CD4-positive, alpha-beta T cell treated with Interleukin-15 for 1 hour (primary cell): Measurements from ENCODE around the gene ISY1.
"Not testable (repeated sequence)": the region's sequence is repeated elsewhere in the genome, so short reads cannot be mapped to it uniquely, and the experiment has no call there.

Source experiments
- DNase-seq: peaks from one replicate; pipeline ENCODE4 v3.0.0-alpha.2; 2020

ISY1 gene

DNA sequence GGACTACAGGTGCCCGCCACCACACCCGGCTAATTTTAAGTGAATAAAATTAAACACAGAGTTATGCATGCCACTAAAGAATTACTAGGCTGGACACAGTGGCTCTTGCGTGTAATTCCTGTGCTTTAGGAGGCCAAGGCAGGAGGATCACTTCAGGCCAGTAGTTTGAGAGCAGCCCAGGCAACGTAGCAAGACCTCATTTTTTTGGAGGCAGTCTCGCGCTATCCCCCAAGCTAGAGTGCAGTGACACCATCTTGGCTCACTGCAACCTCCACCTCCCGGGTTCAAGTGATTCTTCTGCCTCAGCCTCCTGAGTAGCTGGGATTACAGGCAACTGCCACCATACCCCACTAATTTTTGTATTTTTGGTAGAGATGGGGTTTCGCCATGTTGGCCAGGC is 4.7 kb upstream of the ISY1 start:
- not testable (repeated sequence) for DNase-seq

DNA sequence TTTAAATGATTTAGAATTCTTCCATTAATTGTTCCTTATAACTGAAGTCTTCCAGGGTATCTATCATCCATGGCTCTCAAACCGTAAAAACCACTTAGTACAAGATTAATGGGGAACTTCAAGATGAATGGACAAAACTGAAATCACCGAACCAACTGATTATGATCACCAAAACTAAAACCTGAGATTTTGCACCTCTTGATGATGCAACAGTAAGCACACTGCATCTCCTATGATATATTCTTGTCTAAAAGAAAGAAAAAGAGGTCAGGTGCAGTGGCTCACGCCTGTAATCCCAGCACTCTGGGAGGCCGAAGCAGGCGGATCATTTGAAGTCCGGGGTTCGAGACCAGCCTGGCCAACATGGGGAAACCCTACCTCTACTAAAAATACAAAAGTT is 3.6 kb upstream of the ISY1 start:
- no peak for DNase-seq

DNA sequence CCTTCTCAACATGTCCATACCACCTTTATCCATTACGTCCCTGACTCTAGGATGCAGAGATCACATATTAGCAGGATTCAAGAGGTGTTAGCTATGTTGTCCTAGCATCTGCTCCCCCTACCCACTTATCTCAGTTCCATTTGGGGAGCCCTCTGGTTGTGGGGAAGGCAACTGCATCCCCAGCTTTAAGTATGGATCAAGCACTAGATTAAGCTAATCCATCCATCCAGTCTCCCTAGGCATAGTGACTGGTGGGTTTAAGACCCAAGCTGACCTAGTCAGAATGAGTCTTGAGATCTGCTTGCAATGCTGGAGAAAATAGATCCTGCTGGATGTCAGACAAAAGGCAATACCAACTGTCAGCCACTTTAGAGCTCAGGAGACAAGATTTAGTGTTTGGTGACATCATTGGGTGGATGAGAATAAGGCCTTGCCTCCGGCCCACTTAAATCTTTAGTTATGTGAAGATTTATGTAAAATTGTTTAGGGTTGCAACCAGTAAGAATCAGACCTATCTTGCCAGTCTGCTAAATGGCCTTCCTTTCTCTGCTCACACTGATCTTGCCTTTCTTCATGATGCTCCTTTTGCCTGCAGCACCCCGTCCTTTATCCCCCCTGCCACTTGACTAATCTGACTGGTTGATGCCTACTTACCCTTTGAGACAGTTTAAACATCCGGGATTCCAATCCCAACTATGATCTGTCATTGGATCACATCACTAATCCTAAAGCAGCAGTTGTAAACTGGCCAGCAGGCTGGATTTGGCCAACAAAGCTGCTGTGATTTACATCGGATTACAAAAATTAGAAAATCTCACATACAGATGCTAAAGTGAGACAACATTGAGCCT is 2.1 kb upstream of the ISY1 start:
- no peak for DNase-seq

DNA sequence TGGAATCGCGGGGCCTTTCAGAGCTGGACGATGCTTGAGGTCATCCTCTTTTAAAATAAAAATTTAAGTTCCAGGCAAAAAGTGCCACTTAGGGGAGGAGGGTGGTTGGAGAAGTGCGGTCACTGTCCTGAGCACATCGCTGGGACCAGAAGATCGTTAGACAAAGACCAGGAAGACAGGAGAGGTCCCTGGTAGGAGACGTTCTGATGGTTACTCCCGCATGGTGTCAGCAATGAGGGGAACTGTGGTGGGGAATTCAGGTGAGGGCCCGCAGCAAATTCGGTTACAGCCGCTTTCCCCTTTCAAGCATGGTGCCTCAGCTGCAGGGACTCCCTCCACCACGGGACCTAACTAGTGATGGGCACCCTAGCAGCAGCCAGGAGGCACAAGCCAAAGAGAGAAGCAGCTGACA is 1.0 kb upstream of the ISY1 start:
- peak; percentile 20 for DNase-seq

DNA sequence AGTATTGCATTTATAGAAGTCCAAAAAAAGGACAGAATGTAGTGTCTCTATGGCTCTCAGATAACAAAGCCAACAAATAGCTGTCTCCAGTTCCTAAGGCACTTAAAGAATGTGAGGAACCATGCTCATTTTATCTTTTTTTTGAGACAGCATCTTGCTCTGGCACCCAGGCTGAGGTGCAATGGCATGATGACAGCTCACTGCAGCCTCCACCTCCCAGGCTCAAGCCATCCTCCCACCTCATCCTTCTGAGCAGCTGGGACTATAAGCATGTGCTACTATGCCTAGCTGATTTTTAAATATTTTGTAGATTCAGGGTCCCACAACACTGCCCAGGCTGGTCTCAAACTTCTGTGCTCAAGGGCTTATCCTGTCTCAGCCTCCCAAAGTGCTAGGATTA is 16.1 kb downstream of the ISY1 start:
- DNase-seq: no peak

DNA sequence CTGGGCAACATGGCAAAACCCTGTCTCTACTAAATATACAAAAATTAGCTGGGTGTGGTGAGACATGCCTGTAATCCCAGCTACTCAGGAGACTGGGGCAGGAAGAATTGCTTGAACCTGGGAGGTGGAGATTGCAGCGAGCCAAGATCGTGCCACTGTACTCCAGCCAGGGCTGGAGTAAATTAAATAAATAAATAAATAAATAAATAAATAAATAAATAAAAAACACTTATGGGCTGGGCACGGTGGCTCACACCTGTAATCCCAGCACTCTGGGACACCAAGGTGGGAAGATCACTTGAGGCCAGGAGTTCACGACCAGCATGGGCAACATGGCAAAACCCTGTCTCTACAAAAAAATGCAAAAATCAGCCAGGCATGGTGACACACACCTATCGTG is 19.9 kb downstream of the ISY1 start:
- not testable (repeated sequence) for DNase-seq

DNA sequence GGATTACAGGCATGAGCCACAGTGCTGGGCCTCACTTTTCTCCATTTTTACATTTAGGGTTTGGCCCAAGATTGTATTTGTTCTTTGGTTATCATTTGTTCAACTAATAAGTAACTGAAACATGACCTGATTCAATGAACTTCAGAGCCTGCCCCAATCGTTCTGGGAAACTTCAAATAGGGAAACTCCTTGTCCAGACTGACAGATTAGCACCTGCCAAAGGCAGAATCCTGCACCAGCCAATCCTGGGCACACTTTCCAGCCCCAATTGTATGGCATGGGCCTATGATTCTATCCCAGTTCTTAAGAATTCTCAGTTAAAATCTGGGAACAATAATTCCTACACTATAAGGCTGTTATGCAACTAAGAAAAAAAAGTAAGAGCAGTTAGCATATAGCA is 21.0 kb downstream of the ISY1 start:
- no peak for DNase-seq

DNA sequence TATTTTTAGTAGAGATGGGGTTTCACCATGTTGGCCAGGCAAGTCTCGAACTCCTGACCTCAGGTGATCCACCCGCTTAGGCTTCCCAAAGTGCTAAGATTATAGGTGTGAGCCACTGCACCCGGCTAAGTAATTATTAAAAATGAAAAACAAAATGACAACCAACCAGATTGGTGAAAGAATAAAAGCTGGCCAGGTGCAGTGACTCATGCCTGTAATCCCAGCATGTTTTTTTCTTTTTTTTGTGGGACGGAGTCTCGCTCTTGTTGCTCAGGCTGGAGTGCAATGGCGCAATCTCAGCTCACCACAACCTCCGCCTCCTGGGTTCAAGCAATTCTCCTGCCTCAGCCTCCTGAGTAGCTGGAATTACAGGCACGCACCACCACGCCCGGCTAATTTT is 24.6 kb downstream of the ISY1 start:
- DNase-seq: not testable (repeated sequence)

DNA sequence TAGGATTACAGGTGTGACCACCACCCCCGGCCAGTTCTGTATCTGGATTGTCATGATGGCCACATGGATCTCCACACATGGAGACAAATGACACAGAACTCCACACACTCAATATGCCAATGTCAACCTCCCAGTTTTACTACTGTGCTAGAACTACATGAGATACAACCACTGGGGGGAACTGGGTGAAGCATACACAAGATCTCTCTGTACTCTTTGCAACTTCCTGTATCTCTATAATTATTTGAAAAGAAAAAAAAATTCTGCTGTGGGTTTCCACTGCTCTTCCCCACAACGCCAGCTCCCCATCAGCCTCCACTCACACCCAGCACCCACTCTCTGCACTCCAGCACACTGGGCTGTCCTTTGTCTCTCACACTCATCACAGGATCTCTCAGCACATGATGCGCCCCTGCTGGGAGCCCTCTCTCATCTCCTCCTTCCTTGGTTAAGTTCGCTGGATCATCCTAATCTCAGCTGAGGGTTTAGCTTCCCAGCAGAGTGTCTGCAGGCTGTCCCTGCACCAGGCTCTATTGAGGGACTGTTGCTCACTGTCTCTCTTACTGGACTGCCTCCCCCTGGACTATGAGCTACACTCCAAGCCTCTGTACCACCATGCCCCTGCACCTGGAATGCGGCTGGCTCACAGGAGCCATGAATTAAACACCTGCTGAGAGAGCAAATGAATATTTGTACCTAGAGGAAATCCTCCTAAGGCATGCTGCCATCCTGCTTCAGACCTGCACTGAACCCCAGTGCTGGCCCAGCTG is 28.6 kb downstream of the ISY1 start:
- no peak for DNase-seq

DNA sequence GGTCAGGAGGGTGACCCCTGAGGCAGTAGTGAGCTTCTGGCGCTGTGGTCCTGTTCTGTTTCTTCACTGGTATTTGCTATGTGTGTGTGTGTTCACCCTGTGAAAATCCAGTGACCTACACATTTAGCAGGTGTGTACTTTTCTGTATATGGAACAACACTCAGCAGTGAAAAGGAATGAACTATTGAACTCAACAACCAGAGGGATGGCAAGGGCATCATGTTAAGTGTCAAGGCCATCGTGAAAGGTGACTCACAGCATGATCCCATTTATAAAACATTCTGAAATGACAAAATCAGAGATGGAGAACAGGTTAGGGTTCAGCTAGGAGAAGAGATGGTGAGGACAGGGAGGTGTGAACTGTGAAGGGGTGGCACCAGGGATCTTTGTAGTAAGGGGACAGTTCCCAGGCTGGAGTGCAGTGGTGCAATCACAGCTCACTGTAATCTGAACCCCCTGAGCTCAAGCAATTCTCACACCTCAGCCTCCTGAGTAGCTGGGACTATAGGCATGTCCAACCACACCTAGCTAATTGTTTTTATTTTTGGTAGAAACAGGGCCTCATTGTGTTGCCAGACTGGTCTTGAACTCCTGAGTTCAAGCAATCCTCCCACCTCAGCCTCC is 29.3 kb downstream of the ISY1 start:
- DNase-seq: no peak

DNA sequence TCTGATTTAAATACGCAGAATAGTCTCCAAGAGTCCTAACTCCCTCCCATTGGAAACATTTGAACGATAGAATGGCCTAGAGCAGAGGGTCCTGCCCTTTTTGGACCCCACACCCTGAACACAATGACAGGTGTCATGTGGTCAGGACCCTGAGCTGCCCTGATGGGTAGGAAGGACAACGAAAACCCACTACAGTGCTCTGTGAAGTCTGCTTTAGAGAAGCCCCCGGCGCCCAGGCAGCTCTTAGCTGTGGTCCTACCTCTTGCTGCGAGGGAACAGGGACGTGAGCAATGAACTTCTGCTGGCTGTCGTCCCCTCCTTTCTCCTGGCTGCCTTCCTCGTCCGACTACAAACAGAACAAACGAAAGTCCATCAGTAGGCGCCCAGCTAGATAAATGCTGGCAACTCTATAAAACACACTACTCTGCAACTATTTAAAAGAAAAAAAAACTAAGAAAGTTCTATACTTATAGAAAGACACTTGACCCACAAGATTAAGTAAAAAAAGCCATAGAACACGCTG is 30.5 kb downstream of the ISY1 start:
- DNase-seq: no peak

DNA sequence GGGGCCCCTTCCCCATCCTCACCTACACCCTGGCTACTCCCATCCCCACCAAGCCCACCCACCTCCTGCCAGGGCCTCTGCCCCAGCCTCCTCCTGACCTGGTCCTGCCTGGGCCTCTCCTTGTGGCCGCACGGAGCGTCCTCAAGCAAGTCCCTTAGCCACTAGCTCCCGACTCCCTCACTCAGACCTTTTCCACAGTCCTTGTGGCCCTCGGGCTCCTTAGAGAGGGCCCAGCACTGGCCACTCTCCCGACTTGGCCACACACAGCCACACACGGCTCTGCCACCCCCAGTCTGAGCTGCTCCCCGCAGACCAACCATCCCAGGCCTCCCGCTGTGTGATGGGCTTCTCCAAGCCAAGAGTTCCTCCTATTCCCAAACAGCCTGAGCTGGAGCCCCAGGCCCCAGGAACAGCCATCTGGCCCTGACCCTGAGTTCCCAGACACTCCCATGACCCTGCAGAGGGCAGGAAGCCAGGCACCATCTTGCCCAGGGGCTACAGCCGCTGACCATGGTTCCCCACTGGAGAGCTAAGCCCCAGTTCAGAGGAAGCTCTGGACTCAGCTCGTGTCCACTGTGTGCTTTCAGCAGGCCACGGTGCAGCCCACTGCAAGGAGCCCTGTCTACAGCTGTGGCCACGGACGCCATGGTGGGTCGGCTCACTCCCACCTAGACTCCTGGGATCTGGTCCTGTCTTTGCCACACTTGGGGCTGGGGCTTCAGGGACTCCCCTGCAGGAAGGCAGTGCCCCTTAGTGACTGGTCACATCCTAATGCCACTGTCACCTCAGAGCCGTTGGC is 32.3 kb downstream of the ISY1 start:
- DNase-seq: no peak

DNA sequence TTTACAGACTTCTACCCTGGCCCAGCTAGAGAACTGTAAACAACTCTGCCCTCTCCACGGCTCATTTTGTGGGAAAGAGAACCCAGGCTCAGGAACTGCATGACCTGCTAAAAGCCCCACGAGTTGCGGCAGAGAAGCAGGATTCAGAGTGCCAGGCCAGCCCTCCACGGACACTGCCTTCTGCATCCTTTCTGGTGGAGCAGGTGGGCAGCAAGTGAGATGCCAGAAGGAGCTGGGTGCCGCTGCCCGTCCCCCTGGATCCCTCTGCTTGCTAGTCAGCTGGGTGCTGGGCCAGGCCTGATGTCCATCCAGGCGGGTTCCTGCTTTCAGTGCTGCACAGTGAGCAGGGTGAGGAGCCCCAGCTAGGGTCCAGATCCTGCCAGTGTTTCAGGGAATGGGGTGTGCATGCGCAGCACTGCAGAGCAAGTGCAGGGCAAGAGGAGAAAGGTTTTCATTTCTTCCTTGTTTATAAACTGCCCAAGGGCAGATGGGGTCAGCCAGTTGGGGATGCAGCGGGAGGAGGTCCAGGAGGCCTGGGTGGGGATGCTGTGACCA is 34.1 kb downstream of the ISY1 start:
- DNase-seq: no peak

DNA sequence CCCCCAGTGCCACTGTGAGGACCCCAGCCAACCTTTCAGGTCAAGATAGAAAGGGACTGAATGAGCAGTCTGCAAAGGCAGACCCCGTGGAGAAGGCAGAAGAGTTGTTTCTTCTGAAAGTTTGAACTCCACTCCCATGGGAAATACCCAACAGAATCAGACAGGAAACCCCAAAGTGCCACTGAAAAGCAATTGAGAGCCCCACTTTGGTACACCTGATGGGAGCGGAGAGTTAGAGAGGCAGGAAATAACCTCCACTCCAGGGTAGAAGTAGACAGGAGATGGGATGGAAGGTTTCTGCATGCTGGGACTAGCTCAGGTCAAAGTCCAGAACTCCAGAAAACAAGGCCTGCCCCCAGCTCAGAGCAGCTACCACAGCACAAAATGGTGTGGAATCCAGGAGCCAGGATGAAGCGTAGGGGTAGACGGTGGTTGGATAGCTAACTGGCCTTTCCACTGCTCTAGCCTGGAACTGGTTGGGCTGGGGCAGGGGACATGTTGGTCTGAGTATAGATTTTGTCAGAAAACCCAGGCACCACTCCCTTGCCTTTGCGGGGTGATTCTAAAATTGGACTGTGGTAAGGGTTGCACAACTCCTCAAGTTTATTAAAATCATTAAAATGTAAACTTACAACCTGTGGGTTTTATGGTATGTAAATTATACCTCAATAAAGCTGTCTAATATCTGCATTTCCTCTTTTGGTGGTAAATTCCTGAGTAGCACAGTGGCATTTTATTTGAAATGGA is 37.4 kb downstream of the ISY1 start:
- DNase-seq: no peak

DNA sequence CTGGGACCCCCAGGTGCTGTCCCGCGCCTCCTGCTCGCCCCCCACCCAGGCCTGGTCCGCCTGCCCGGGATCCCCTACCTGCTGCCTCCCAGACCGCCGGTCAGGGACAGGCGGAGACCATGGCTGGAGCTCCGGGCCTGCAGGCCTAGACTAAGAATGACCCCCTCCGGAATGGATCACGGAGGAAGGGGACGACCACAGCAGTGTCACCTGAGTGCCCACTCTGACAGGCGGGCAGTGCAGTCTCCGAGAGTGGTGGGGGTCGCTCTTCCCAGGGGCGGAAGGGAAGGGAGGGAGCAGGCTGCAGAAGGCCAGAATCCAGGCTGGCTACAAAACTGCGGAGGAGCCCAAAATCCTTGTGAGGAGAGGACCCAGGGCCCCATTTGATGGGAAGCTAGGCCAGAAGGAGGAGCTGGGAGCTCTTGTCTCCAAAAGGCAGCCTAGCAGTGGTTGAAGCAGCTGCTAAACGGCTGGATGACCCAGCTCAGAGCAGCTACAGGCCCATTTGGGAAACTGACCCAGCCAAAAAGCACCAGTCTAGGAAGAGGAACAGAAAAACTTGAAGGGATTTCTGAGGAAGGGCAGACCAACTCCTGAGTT is 38.4 kb downstream of the ISY1 start:
- no peak for DNase-seq

DNA sequence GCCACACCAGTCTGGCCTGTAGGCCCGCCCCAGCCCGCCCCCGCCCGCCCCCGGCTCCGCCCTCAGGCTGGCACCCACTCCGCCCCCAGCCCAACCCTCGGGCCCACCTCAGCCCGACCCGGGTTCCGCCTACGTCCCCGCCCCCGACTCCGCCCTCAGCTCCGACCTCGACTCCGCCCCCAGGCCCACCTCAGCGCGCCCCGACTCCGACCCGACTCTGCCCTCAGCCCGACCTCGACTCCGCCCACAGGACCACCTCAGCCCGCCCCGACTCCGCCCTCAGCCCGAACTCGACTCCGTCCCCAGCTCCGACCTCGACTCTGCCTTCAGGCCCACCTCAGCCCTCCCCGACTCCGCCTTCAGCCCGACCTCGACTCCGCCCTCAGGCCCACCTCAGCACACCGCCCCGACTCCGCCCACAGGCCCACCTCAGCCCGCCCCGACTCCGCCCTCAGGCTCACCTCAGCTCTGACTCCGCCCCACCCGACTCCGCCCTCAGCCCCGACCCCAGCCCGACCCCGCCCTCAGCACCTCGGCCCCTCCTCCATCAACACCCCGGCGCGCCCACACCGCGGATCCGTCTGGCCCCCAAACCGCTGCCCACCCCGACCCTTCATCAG is 39.0 kb downstream of the ISY1 start, which contains the start of gene RAB43:
TSS of gene RAB43 (minus strand) at position 13 of the 620 bp plus-strand sequence. CDS start 315 bp downstream, outside the sequence.
- peak; percentile 89 for DNase-seq

DNA sequence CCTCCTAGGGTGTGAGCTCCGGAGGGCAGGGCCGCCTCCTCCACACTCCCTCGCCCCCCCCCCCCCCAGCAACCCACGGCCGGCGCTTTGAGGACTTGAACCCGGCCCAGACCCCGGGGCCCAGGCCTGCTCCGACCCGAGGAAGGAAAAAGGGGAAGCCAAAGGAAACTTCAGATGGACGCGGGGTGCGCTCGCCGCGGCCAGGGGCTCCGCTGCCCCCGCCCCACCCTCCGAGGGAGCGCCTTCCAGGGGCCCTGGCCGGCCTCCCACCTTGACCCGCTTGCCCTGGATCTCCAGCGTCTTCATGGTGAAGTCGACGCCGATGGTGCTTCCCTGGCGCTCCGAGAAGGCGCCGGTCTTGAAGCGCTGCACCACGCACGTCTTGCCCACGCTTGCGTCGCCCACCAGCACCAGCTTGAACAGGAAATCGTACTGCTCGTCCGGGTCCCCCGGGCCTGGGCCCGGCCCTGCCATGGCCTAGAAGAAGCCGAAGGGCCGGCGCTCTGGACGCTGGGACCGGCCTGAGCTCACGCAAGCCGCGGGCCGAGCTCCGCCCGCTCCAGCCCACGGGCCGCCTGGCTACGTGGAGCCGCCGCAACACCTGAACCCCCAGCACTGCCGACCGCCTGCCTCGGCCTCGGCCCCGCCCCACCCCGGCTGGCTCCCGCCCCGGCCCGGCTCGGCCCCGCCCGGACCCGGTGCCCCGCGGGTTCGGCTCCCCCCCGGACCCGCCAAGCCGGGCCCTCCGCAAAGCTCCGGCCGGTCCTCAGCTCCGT is 39.7 kb downstream of the ISY1 start:
- DNase-seq: no peak

DNA sequence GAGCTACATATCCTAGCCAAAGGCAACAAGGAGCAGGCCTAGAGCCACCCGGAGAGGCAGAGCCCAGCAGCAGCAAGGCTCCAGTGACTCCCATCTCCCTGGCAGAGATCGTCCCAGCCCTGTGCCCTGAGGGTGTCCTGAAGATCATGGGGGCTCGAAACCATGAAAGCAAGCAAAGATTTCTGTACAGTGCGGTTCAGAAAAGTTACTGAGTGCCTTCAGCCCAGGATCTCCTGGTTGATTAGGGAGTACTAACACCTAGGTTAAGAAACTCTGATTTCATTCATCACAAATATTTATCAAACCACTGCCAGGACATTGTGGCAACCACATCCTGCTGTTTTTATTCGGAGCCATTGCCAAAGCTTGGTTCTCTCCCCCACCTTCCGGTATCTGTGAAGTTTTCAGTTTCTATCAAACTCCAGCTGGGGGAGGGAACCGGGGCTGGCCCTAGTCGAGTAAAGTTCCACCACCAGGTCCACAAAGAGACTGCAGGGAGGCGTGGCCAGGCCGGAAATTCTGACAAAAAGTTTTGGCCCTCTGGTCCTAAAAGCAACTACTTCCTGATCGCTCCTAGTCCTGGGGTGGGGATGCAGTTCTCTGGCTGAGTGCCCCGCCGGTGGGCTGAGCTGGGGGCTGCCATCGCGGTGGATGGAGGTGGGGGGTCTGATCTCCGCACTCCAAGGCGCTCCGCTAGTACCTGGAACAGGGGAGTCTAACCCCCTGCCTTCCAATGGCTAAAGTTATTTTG is 40.4 kb downstream of the ISY1 start:
- peak; percentile 91 for DNase-seq
